ENCODE measurements around the gene CSRNP3. TPM values are rescaled to one million over a fixed set of nuclear protein-coding genes. Genes with fewer than 3 reads are reported as not detected.

The CSRNP3 gene
- total RNA-seq, 4 donors from 2014 or later = 0.12 to 1.5 (median 0.93) TPM

DNA sequence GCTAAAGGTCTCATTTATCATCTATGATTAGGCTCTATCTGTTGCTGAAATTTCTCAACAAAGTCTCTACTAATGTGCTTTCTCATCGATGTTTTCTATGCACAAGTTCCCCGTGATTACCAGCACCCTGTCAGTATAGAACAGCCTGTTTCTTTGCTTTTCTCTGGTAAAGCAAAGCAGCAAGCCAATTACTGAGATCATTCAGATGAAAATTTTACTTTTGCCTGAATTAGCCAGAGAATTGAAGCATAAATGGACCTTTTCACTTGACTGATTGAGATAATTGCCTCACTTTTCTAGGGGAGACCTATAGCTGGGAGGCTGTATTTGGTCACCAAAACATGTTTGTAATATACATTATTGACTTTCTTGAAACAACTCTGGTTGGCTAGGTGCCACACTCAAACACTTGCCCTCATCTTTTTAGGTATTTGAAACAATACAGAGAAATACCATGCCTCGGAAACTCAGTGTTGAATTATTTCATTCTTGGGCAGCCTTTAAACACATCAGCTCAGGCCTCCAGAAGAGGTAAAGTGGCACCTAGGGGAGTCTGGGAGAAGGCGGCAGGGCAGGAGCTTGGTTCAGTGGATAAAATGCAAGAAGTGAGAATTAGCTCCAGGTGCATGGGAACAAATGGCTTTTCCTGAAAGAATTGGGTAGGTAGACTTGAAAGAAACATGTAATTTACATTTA lies 228.4 kb downstream of the CSRNP3 start:
- ATAC-seq (ENCODE audit: low FRiP score) = no peak

GRCh38 chr2:165698444-165698884 lies 229.0 kb downstream of the CSRNP3 start:
- TF ChIP-seq, protein P1, sequence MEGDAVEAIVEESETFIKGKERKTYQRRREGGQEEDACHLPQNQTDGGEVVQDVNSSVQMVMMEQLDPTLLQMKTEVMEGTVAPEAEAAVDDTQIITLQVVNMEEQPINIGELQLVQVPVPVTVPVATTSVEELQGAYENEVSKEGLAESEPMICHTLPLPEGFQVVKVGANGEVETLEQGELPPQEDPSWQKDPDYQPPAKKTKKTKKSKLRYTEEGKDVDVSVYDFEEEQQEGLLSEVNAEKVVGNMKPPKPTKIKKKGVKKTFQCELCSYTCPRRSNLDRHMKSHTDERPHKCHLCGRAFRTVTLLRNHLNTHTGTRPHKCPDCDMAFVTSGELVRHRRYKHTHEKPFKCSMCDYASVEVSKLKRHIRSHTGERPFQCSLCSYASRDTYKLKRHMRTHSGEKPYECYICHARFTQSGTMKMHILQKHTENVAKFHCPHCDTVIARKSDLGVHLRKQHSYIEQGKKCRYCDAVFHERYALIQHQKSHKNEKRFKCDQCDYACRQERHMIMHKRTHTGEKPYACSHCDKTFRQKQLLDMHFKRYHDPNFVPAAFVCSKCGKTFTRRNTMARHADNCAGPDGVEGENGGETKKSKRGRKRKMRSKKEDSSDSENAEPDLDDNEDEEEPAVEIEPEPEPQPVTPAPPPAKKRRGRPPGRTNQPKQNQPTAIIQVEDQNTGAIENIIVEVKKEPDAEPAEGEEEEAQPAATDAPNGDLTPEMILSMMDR (IDR thresholded peaks at IDR 0.05) = no peak
- DNase-seq (ENCODE audit: low spot score) (no peak), ATAC-seq (ENCODE audit: low FRiP score) (no peak)

More for the DNA sequence above, 228.4 kb downstream of the CSRNP3 start:
- TF ChIP-seq, protein P1 (IDR thresholded peaks at IDR 0.05) = no peak
- no peak for DNase-seq (ENCODE audit: low spot score)

DNA sequence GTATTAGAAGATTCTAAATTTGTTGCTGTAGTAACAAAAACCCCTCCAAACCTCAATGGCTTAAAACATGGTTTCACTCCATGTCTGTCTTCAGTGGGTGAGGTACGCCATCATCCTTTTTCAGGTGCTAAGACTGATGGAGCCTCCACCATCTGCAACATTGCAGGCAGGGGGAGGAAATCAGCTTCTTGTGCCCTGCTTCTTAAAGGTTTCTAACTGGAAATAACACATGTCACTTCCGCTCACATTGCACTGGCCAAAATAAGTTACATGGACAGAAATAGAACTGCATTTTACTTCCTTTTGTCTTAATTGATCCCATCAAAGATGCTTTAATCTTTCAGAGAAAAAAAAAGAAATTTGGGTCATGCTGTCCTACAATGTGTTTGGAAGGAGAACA lies 230.4 kb downstream of the CSRNP3 start:
- no peak for DNase-seq (ENCODE audit: low spot score)

DNA sequence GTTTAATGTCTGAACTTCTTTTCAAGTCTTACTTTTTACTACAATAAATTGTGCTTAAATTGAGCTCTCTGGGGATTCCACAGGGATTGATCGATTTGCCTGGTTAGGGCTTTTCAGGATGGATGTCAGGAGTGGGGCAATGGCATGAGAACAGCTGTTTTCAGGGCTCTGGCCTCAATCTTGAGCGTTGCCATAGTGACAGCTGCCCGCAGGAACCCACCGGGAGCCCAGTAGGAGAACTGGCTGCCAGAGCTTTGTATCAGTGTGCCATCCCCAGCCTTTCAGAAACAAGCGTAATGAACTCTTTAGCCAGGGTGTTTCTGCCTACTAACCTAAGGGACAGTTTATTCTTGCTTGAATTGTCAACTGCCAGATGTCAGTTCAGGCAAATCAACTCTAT lies 231.0 kb downstream of the CSRNP3 start:
- TF ChIP-seq, protein P1 (IDR thresholded peaks at IDR 0.05) = no peak
- ATAC-seq (ENCODE audit: low FRiP score) (no peak), DNase-seq (ENCODE audit: low spot score) (no peak)

More for the DNA sequence above, 230.4 kb downstream of the CSRNP3 start:
- TF ChIP-seq, protein P1 (IDR thresholded peaks at IDR 0.05) = no peak
- ATAC-seq (ENCODE audit: low FRiP score) = no peak

- TF ChIP-seq, protein P1 (IDR thresholded peaks at IDR 0.05) = no peak
- DNase-seq (ENCODE audit: low spot score) (no peak), ATAC-seq (ENCODE audit: low FRiP score) (no peak)
Measured at GRCh38 chr2:165701147-165701546, 231.6 kb downstream of the CSRNP3 start.

GRCh38 chr2:165706960-165707487 lies 237.5 kb downstream of the CSRNP3 start:
- DNase-seq (ENCODE audit: low spot score) (no peak), ATAC-seq (ENCODE audit: low FRiP score) (no peak)
- TF ChIP-seq, protein P1 (IDR thresholded peaks at IDR 0.05) = no peak

DNA sequence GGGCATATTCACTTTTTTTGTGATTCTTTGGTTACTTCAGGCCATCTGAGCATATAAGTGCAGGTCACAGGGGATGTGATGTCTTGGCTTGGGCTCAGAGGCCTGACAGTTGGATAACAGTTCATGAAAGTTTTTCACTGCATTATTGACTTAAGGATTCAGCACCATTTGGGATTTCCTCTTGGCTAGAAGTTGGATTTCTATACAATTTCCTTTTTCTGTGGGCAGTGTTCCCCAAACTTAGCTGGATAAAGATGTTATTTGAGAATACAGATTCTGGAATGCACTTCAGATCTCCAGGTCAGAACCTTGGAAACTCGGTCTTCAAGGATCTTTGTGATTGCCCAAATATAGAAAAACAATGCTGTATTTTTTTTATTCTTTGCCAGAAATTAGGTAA lies 246.6 kb downstream of the CSRNP3 start:
- TF ChIP-seq, protein P1 (IDR thresholded peaks at IDR 0.05) = no peak
- ATAC-seq (ENCODE audit: low FRiP score) (no peak), DNase-seq (ENCODE audit: low spot score) (no peak)
